ENCODE data around the gene PCDHGB1.
A peak's percentile ranks its signal among the peaks of the same experiment; 100 is the strongest.
"Not testable (repeated sequence)": the region's sequence is repeated elsewhere in the genome, so short reads cannot be mapped to it uniquely, and the experiment has no call there.

Gene PCDHGB1

GRCh38 chr5:141320225-141321169, 29.4 kb upstream of the PCDHGB1 start, which contains the start of gene TAF7:
Gene TAF7 (minus strand): TSS chr5:141320784. CDS start chr5:141320044, 740 bp downstream.
- in situ Hi-C loops (cut with MboI; ENCODE audit: low sequenced_read_pairs, unreplicated experiment), result no loop called here
- peak; percentile 93 for DNase-seq (ENCODE audit: low spot score)
- TF ChIP-seq CTCF (IDR thresholded peaks at IDR 0.05; ENCODE audit: borderline replicate concordance, control extremely low read depth, extremely low read depth, insufficient read depth, missing control alignments), result peak; percentile 93

GRCh38 chr5:141322261-141322660, 27.6 kb upstream of the PCDHGB1 start:
- no peak for TF ChIP-seq CTCF (IDR thresholded peaks at IDR 0.05; ENCODE audit: borderline replicate concordance, control extremely low read depth, extremely low read depth, insufficient read depth, missing control alignments)
- DNase-seq (ENCODE audit: low spot score), result no peak
- in situ Hi-C loops (cut with MboI; ENCODE audit: low sequenced_read_pairs, unreplicated experiment), result no loop called here

- in situ Hi-C loops (cut with MboI; ENCODE audit: low sequenced_read_pairs, unreplicated experiment), result no loop called here
- peak; percentile 58 for DNase-seq (ENCODE audit: low spot score)
- TF ChIP-seq CTCF (IDR thresholded peaks at IDR 0.05; ENCODE audit: borderline replicate concordance, control extremely low read depth, extremely low read depth, insufficient read depth, missing control alignments), result peak; percentile 49
Measured at GRCh38 chr5:141326088-141326854, 23.6 kb upstream of the PCDHGB1 start.

- in situ Hi-C loops (cut with MboI; ENCODE audit: low sequenced_read_pairs, unreplicated experiment), result no loop called here
- TF ChIP-seq CTCF (IDR thresholded peaks at IDR 0.05; ENCODE audit: borderline replicate concordance, control extremely low read depth, extremely low read depth, insufficient read depth, missing control alignments), result no peak
- no peak for DNase-seq (ENCODE audit: low spot score)
Measured at GRCh38 chr5:141328231-141328630, 21.7 kb upstream of the PCDHGB1 start.

- in situ Hi-C loops (cut with MboI; ENCODE audit: low sequenced_read_pairs, unreplicated experiment), result no loop called here
- TF ChIP-seq CTCF (IDR thresholded peaks at IDR 0.05; ENCODE audit: borderline replicate concordance, control extremely low read depth, extremely low read depth, insufficient read depth, missing control alignments), result peak; percentile 38
- peak; percentile 52 for DNase-seq (ENCODE audit: low spot score)
Measured at GRCh38 chr5:141330299-141331080, 19.4 kb upstream of the PCDHGB1 start, which contains the start of gene PCDHGA1. Gene PCDHGA1 (plus strand): TSS chr5:141330514.

- in situ Hi-C loops (cut with MboI; ENCODE audit: low sequenced_read_pairs, unreplicated experiment); DNase-seq (ENCODE audit: low spot score): not testable (repeated sequence)
Measured at GRCh38 chr5:141332571-141332970, 17.3 kb upstream of the PCDHGB1 start.

Data from GM13976 (cell line).